Tibial artery (tissue), 4 donors: Measurements from ENCODE around the gene PDE11A.
"Not testable (repeated sequence)": the region's sequence is repeated elsewhere in the genome, so short reads cannot be mapped to it uniquely, and the experiment has no call there.

Experiments used
- DNase-seq, 2 donors: peaks; one replicate each; pipeline ENCODE4 v3.0.0-alpha.2; 2019
- H3K27ac ChIP-seq, 2 donors: fragments of 200-600 bp; sonication (generic) in 1 of 2; 1 replicate in 1 of 2; 2 replicates in 1 of 2; pipeline ENCODE4 v1.5.1; 2018 to 2019; ENCODE audit warnings: mild to moderate bottlenecking in 1 of 2
- H3K27me3 ChIP-seq, 2 donors: fragments of 200-600 bp; sonication (generic) in 1 of 2; one replicate each; pipeline versions ENCODE4 v1.5.1 to v1.6.0; 2016 to 2019
- H3K36me3 ChIP-seq, 3 donors: fragments of 200-600 bp; sonication (generic) in 2 of 3; one replicate each; pipeline ENCODE4 v1.5.1; 2016 to 2019; ENCODE audit warnings: mild to moderate bottlenecking in 2 of 3
- H3K4me1 ChIP-seq, 4 donors: fragments of 200-600 bp; sonication (generic) in 2 of 4; 1 replicate in 3 of 4; 2 replicates in 1 of 4; pipeline ENCODE4 v1.5.1; 2016 to 2019
- H3K4me3 ChIP-seq, 2 donors: fragments of 200-600 bp; sonication (generic) in 1 of 2; 1 replicate in 1 of 2; 2 replicates in 1 of 2; pipeline ENCODE4 v1.5.1; 2018 to 2019; ENCODE audit warnings: mild to moderate bottlenecking in 2 of 2
- H3K9me3 ChIP-seq, 3 donors: fragments of 200-600 bp; sonication (generic) in 1 of 3; one replicate each; pipeline ENCODE4 v1.5.1; 2016 to 2019
- CTCF ChIP-seq, 2 experiments: fragments of 200-600 bp in 1 of 2; fragments of 450-650 bp in 1 of 2; IDR thresholded peaks; one replicate each; pipeline ENCODE4 v1.5.1; 2017 to 2019; ENCODE audit warnings: antibody characterized with exemption in 2 of 2, mild to moderate bottlenecking in 1 of 2, moderate library complexity in 1 of 2
- intact Hi-C: fragments of 100-400 bp; cut with DNase I; formaldehyde crosslinking; loops from one replicate; pipeline ENCODE4 v1.15.0; 2023; ENCODE audit warnings: low total_unique reads

The PDE11A gene

GRCh38 chr2:178047391-178047790 is 25.2 kb downstream of the PDE11A start:
- no peaks in the 10 kb centered on the region for H3K27me3 ChIP-seq
- H3K27ac ChIP-seq = no peak overlapping the region
- H3K4me3 ChIP-seq = no peak overlapping the region
- TF ChIP-seq CTCF (IDR thresholded peaks at IDR 0.05) = no peak
- no peak for DNase-seq
- no peaks in the 10 kb centered on the region for H3K4me1 ChIP-seq
- no peaks in the 10 kb centered on the region for H3K36me3 ChIP-seq
- intact Hi-C loops = no loop called here
- no peaks in the 10 kb centered on the region for H3K9me3 ChIP-seq

GRCh38 chr2:178044836-178045235 is 27.7 kb downstream of the PDE11A start:
- Histone ChIP-seq H3K27me3 (no peaks in the 10 kb centered on the region), H3K36me3 (no peaks in the 10 kb centered on the region), H3K4me1 (no peaks in the 10 kb centered on the region), H3K4me3 (no peak overlapping the region), H3K9me3 (no peaks in the 10 kb centered on the region), H3K27ac (no peak overlapping the region)
- intact Hi-C loops = no loop called here
- TF ChIP-seq CTCF (IDR thresholded peaks at IDR 0.05) = no peak
- no peak for DNase-seq

DNA sequence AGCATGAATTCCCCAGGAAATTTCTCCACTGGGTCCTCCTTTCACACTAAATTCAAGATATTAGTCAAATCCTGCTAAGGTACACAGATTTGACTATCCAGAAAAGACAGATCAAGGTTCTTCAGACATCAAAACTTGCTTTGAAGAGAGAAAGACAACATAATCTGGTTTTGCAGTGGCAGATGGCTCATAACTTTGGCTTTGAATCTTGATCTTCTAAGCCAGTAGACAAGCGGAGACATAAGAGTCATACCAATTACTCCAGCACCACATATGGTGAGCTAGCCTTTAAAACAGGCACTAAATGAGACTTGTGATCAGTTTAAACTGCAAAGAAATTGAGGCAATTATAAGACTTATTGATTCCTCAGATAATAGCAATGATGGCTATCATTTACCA is 29.3 kb downstream of the PDE11A start:
- DNase-seq = no peak
- no peak for TF ChIP-seq CTCF (IDR thresholded peaks at IDR 0.05)
- Histone ChIP-seq H3K36me3 (no peaks in the 10 kb centered on the region), H3K27me3 (no peaks in the 10 kb centered on the region), H3K9me3 (no peaks in the 10 kb centered on the region), H3K4me1 (no peaks in the 10 kb centered on the region), H3K27ac (no peak overlapping the region), H3K4me3 (no peak overlapping the region)
- intact Hi-C loops = no loop called here

DNA sequence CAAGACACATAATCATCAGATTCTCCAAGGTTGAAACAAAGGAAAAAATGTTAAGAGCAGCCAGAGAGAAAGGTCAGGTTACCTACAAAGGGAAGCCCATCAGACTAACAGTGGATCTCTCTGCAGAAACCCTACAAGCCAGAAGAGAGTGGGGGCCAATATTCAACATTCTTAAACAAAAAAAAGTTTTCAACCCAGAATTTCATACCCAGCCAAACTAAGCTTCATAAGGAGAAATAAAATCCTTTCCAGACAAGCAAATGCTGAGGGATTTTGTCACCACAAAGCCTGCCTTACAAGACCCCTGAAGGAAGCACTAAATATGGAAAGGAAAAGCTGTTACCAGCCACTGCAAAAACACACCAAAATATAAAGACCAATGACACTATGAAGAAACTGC is 39.0 kb downstream of the PDE11A start:
- H3K36me3 ChIP-seq, intact Hi-C loops, H3K27me3 ChIP-seq, H3K4me3 ChIP-seq, DNase-seq, H3K4me1 ChIP-seq, H3K9me3 ChIP-seq, H3K27ac ChIP-seq: not testable (repeated sequence)

- intact Hi-C loops = no loop called here
- Histone ChIP-seq H3K9me3 (no peaks in the 10 kb centered on the region), H3K27me3 (no peaks in the 10 kb centered on the region), H3K27ac (no peak overlapping the region), H3K4me1 (no peaks in the 10 kb centered on the region), H3K4me3 (no peak overlapping the region), H3K36me3 (no peaks in the 10 kb centered on the region)
- no peak for TF ChIP-seq CTCF (IDR thresholded peaks at IDR 0.05)
- no peak for DNase-seq
These were observed 43.2 kb downstream of the PDE11A start for GRCh38 chr2:178029342-178029741.

GRCh38 chr2:178025551-178026185 is 46.9 kb downstream of the PDE11A start:
- Histone ChIP-seq H3K4me3 (no peak overlapping the region), H3K27ac (no peak overlapping the region), H3K36me3 (no peaks in the 10 kb centered on the region), H3K27me3 (no peaks in the 10 kb centered on the region), H3K9me3 (no peaks in the 10 kb centered on the region), H3K4me1 (no peaks in the 10 kb centered on the region)
- intact Hi-C loops = no loop called here
- no peak for DNase-seq
- TF ChIP-seq CTCF (IDR thresholded peaks at IDR 0.05) = no peak
